Left lung (tissue), 10 donors: ENCODE measurements around the gene C20orf204. TPM values are rescaled to one million over a fixed set of nuclear protein-coding genes. Genes with fewer than 3 reads are reported as not detected.

Experiments used
- ATAC-seq: fragments of 200-7000 bp; cut with Tn5 transposase; one replicate; pipeline ENCODE4 v1.9.1; 2020; ENCODE audit warnings: moderate library complexity
- DNase-seq, 4 donors: peaks; one replicate each; pipeline ENCODE4 v3.0.0-alpha.2; 2013 to 2020
- H3K27ac ChIP-seq, 2 donors: fragments of 200-600 bp; sonication (generic) in 1 of 2; one replicate each; pipeline versions ENCODE4 v1.5.0 to v1.8.0; 2020 to 2021
- H3K27me3 ChIP-seq, 2 donors: fragments of 200-600 bp; sonication (generic) in 1 of 2; one replicate each; pipeline versions ENCODE4 v1.5.0 to v1.8.0; 2020 to 2021
- H3K36me3 ChIP-seq, 2 donors: fragments of 200-600 bp; sonication (generic) in 1 of 2; one replicate each; pipeline versions ENCODE4 v1.5.0 to v1.8.0; 2020 to 2021
- H3K4me1 ChIP-seq, 2 donors: fragments of 200-600 bp; one replicate each; pipeline ENCODE4 v1.8.0; 2021
- H3K4me3 ChIP-seq, 2 donors: fragments of 200-600 bp; sonication (generic) in 1 of 2; one replicate each; pipeline versions ENCODE4 v1.5.0 to v1.8.0; 2020 to 2021; ENCODE audit warnings: mild to moderate bottlenecking in 1 of 2
- H3K9me3 ChIP-seq, 2 donors: fragments of 200-600 bp; sonication (generic) in 1 of 2; one replicate each; pipeline versions ENCODE4 v1.5.0 to v1.8.0; 2020 to 2021
- CTCF ChIP-seq, 2 donors: fragments of 200-600 bp; sonication (generic) in 1 of 2; IDR thresholded peaks; one replicate each; pipeline versions ENCODE4 v1.5.0 to v1.8.0; 2021; ENCODE audit warnings: antibody characterized with exemption in 2 of 2
- intact Hi-C, 2 donors: fragments of 100-400 bp; cut with DNase I; formaldehyde crosslinking; loops; one replicate each; pipeline versions ENCODE4 v1.11.2 to v1.14.2; 2022
- polyA plus RNA-seq, 6 donors: library from polyadenylated mRNA; unstranded; fragments of 120-200 nt; gene quantifications; one replicate each; pipeline ENCODE4 v1.2.1, GENCODE V29; 2013; ENCODE audit not compliant: insufficient read length in 6 of 6
- total RNA-seq, 2 donors: library from RNA; stranded (reverse); fragmentation: NEBNext Ultra II Directional; extraction: Animal tissue kit (Norgen Biotek cat#: 25700); gene quantifications; one replicate each; pipeline ENCODE4 v1.2.1, GENCODE V29; 2021
- donor health status: DM: no; HTN: yes; CAD: no.
- donor health status: DM: no; HTN: no; CAD: no.

Gene C20orf204
- total and polyA plus RNA-seq, 8 donors, result 0.76 to 1.9 (median 1.2) TPM

DNA sequence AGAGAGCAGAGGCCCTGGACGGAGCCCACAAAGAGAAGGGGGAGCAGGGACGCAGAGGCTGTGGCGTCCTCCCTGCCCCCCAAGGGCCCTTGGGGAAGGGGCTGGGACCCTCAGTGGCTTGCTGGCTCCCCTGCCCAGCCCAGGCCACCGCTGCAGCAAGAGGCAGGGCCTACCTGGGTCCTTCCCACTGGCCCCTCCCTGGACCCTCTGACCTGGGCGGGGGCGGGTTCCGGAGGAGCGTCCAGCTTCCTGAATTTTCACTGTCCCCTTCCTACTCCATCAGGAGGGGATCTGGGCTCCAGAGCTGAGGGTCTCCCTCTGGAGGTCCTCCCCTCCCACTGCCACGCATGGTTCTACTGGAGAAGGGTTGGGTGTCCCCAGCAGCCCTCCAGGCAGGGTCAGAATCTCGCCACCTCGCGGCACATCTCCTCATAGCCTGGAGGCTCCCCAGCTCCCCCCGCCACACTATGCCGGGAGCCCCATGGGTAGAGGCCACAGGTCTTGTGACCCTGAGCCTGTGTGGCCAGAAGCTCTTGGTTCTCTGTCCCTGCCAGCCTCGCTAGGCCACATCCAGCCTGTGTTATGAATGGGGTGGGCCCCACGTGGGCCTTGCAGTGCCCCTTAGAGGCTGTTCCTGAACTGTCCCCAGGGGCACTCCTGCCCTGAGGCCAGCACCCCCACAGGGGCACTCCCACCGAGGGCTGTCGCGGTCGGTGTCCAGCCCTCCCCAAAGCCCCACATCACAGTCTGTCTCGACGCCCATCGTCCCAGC is 14.5 kb downstream of the C20orf204 start:
- H3K9me3 ChIP-seq, result no peaks in the 10 kb centered on the region
- H3K4me3 ChIP-seq, result peak overlapping the region in 1 of 2 donors; percentile 31
- no peak for ATAC-seq
- no peak for DNase-seq
- peaks cover 0 to 8% of the 10 kb centered on the region in 2 donors for H3K36me3 ChIP-seq
- peaks cover 36 to 97% of the 10 kb centered on the region in 2 donors for H3K27me3 ChIP-seq
- H3K4me1 ChIP-seq, result peaks cover 0 to 26% of the 10 kb centered on the region in 2 donors
- peak overlapping the region; percentile 71 to 73 for H3K27ac ChIP-seq
- intact Hi-C loops, result no loop called here
- TF ChIP-seq CTCF (IDR thresholded peaks at IDR 0.05), result no peak

DNA sequence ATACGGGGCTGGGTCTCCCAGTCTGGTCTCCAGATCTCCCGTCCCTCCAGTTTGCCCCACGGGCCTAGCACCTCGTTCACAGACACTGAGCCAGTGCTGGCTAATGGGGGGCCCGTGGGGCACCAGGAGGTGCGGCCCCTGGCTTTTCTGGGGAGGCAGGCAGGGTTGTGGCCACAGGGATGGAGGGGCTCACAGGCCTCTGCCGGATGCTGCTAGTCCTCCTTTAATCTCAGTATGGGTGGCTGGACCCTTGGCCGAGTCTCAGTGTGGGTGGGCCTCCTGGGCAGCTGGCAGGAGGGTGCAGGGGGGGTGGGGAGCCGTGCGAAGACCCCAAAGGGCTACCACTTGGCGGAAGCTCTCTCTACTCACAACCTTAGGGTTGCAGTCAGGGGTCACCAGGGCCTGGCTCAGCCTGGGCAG is 15.1 kb downstream of the C20orf204 start:
- Histone ChIP-seq H3K36me3 (peaks cover 0 to 8% of the 10 kb centered on the region in 2 donors), H3K9me3 (no peaks in the 10 kb centered on the region), H3K4me3 (peak overlapping the region in 1 of 2 donors; percentile 31), H3K4me1 (peaks cover 4 to 30% of the 10 kb centered on the region in 2 donors), H3K27me3 (peaks cover 36 to 97% of the 10 kb centered on the region in 2 donors), H3K27ac (peak overlapping the region; percentile 71 to 73)
- TF ChIP-seq CTCF (IDR thresholded peaks at IDR 0.05), result no peak
- DNase-seq (no peak), ATAC-seq (no peak)
- intact Hi-C loops, result no loop called here

DNA sequence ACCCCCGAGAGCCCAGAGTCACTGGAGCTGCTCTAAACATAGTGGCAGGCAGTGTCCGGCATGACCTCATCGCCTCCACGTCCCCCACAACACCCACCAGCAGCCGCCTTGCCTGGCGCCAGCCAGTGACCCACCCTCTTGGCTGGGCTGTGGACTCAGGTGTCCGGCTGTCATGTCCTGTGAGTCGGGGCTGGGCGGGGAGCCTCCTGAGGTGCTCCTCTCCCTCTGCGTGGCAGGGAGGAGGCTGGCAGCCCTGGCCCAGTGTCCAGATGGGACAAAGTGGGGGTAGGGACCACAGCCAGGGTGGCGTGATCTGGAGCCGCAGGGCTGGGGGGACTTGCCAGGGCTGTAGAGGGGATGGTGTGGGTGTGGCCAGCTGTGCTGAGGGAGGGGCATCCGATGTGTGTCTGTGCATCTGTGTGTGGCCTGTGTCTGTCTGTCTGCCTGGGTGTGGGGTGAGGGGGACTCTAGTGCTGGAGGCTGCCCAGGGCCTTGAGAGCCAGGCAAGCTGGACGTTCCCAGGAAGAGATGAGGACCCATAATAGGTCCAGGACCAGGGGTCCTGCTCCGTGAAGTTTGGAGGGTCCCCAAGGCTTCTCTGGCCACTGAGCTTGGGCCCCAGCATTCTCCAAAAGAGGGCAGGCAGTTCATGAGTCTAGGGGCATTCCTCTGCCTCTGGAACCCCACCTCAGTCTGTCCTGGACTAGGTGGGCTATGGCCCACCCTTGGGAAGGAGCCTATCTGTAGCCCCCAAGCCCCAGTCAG is 15.8 kb downstream of the C20orf204 start:
- Histone ChIP-seq H3K27ac (peak overlapping the region; percentile 71 to 76), H3K4me3 (no peak overlapping the region), H3K9me3 (no peaks in the 10 kb centered on the region), H3K36me3 (peaks cover 0 to 8% of the 10 kb centered on the region in 2 donors), H3K27me3 (peaks cover 36 to 97% of the 10 kb centered on the region in 2 donors), H3K4me1 (peaks cover 6 to 37% of the 10 kb centered on the region in 2 donors)
- ATAC-seq (peak; percentile 25), DNase-seq (peak in 1 of 4 donors; percentile 32)
- no peak for TF ChIP-seq CTCF (IDR thresholded peaks at IDR 0.05)
- intact Hi-C loops, result no loop called here

- H3K27ac ChIP-seq, result peak overlapping the region; percentile 71 to 76
Observed at GRCh38 chr20:64052326-64052722, 16.3 kb downstream of the C20orf204 start.

More at GRCh38 chr20:64052326-64052722, 16.3 kb downstream of the C20orf204 start:
- Histone ChIP-seq H3K4me3 (no peak overlapping the region), H3K36me3 (peaks cover 0 to 8% of the 10 kb centered on the region in 2 donors), H3K9me3 (no peaks in the 10 kb centered on the region), H3K4me1 (peaks cover 6 to 43% of the 10 kb centered on the region in 2 donors), H3K27me3 (peaks cover 31 to 97% of the 10 kb centered on the region in 2 donors)
- TF ChIP-seq CTCF (IDR thresholded peaks at IDR 0.05), result no peak
- intact Hi-C loops, result no loop called here
- ATAC-seq (no peak), DNase-seq (no peak)
